Lung (tissue), 12 donors: ENCODE data around the gene GASK1A. TPM values are rescaled to one million over a fixed set of nuclear protein-coding genes. Genes with fewer than 3 reads are reported as not detected.

ENCODE experiments used
- ATAC-seq: fragments of 200-7000 bp; cut with Tn5 transposase; one replicate; pipeline ENCODE4 v1.9.1; 2020; ENCODE audit warnings: moderate number of reproducible peaks; ENCODE audit not compliant: insufficient read depth, low FRiP score
- DNase-seq, 3 donors: peaks; one replicate each; pipeline ENCODE4 v3.0.0-alpha.2; 2013 to 2017
- H3K27ac ChIP-seq, 2 donors: one replicate each; pipeline ENCODE4 v1.5.1; 2013; ENCODE audit warnings: mild to moderate bottlenecking in 2 of 2, moderate library complexity in 2 of 2, control low read depth in 1 of 2, inconsistent platforms in 1 of 2, low read depth in 1 of 2, low read length in 1 of 2
- H3K27me3 ChIP-seq, 3 donors: one replicate each; pipeline ENCODE4 v1.5.1; 2013; ENCODE audit warnings: low read length in 2 of 3; ENCODE audit not compliant: control insufficient read depth in 3 of 3, insufficient read depth in 3 of 3
- H3K36me3 ChIP-seq, 4 donors: one replicate each; pipeline ENCODE4 v1.5.1; 2013; ENCODE audit warnings: low read length in 4 of 4, mild to moderate bottlenecking in 1 of 4, moderate library complexity in 1 of 4; ENCODE audit not compliant: control insufficient read depth in 4 of 4, insufficient read depth in 4 of 4
- H3K4me1 ChIP-seq, 5 donors: one replicate each; pipeline ENCODE4 v1.5.1; 2013; ENCODE audit warnings: low read length in 5 of 5, mild to moderate bottlenecking in 2 of 5, moderate library complexity in 1 of 5; ENCODE audit not compliant: control insufficient read depth in 5 of 5, insufficient read depth in 5 of 5
- H3K4me3 ChIP-seq: one replicate; pipeline ENCODE4 v1.5.1; 2013; ENCODE audit warnings: mild to moderate bottlenecking, control low read depth, moderate library complexity
- H3K9ac ChIP-seq, 2 donors: one replicate each; pipeline ENCODE4 v1.5.1; 2013; ENCODE audit warnings: low read length in 2 of 2, control low read depth in 1 of 2; ENCODE audit not compliant: insufficient read depth in 1 of 2
- H3K9me3 ChIP-seq, 4 donors: one replicate each; pipeline ENCODE4 v1.5.1; 2013; ENCODE audit warnings: low read length in 3 of 4, mild to moderate bottlenecking in 1 of 4, moderate library complexity in 1 of 4; ENCODE audit not compliant: control insufficient read depth in 4 of 4, insufficient read depth in 3 of 4
- CTCF ChIP-seq: IDR thresholded peaks from 2 replicates; pipeline ENCODE4 v1.5.1; 2012; ENCODE audit warnings: mild to moderate bottlenecking; ENCODE audit errors: control extremely low read depth, extremely low read depth
- WGBS, 2 donors: extraction: QIAGEN DNeasy Blood & Tissue Kit; methylation state at CpG; one replicate each; pipeline ENCODE4 v1.1.7; 2013; 5-methylcytosine and 5-hydroxymethylcytosine counted together
- polyA plus RNA-seq, 2 donors: library from polyadenylated mRNA; stranded (reverse); fragments of 200-250 nt; gene quantifications; one replicate each; pipeline ENCODE4 v1.2.1, GENCODE V29; 2013
- total RNA-seq, 2 donors: library from RNA; depleted of rRNA in 1 of 2; stranded (reverse); fragments of >200 nt in 1 of 2; gene quantifications; one replicate each; pipeline ENCODE4 v1.2.1, GENCODE V29; 2014 to 2021
- donor health status: control.
- donor health status: control.
- donor health status: Bipolar disorder and iron deficiency.
- donor health status: healthy.
- donor health status: DM: yes; HTN: yes; CAD: no.

The GASK1A gene
- total and polyA plus RNA-seq, 4 donors: 1.5 to 16.1 (median 5.1) TPM

GRCh38 chr3:43077261-43077660, 98.2 kb downstream of the GASK1A start:
- TF ChIP-seq CTCF: no peak
- Histone ChIP-seq H3K9me3 (peaks cover 0 to 4% (median 0%) of the 10 kb centered on the region in 4 donors), H3K36me3 (peaks cover 2 to 20% (median 12%) of the 10 kb centered on the region in 4 donors), H3K4me1 (peaks cover 0 to 9% (median 0%) of the 10 kb centered on the region in 5 donors), H3K9ac (no peak overlapping the region), H3K27me3 (no peaks in the 10 kb centered on the region), H3K27ac (no peak overlapping the region), H3K4me3 (no peak overlapping the region)
- ATAC-seq (no peak), DNase-seq (no peak)
- 95 to 97% methylated on average over 6 of the region's 6 CpGs for WGBS, 2 donors

GRCh38 chr3:43077707-43078106, 98.6 kb downstream of the GASK1A start:
- no peak for TF ChIP-seq CTCF
- Histone ChIP-seq H3K36me3 (peaks cover 2 to 20% (median 12%) of the 10 kb centered on the region in 4 donors), H3K9me3 (peaks cover 0 to 4% (median 0%) of the 10 kb centered on the region in 4 donors), H3K4me1 (peaks cover 0 to 9% (median 0%) of the 10 kb centered on the region in 5 donors), H3K27ac (no peak overlapping the region), H3K9ac (no peak overlapping the region), H3K4me3 (no peak overlapping the region), H3K27me3 (no peaks in the 10 kb centered on the region)
- DNase-seq: no peak
- no peak for ATAC-seq

GRCh38 chr3:43079536-43080332, 100.6 kb downstream of the GASK1A start:
- Histone ChIP-seq H3K4me1 (peaks cover 0 to 9% (median 0%) of the 10 kb centered on the region in 5 donors), H3K9me3 (peaks cover 0 to 4% (median 0%) of the 10 kb centered on the region in 4 donors), H3K27me3 (no peaks in the 10 kb centered on the region), H3K4me3 (no peak overlapping the region), H3K27ac (no peak overlapping the region), H3K9ac (no peak overlapping the region), H3K36me3 (peaks cover 2 to 20% (median 12%) of the 10 kb centered on the region in 4 donors)
- no peak for DNase-seq
- WGBS, 2 donors: 96% methylated on average over 31 of the region's 31 CpGs
- no peak for TF ChIP-seq CTCF
- no peak for ATAC-seq
